H54 (cell line): ENCODE measurements around the gene OR6X1.

Experiments used
- DNase-seq: peaks from one replicate; pipeline ENCODE4 v3.0.0; 2011; ENCODE audit warnings: low spot score, mixed read lengths; ENCODE audit not compliant: insufficient read length
- FAIRE-seq: peaks from 3 replicates; lab custom pipeline; 2011; peaks lifted over from hg19 to GRCh38; lab: Jason Lieb, UNC
- POLR2A ChIP-seq: IDR thresholded peaks from 2 replicates; pipeline ENCODE4 v1.6.1; 2011; ENCODE audit warnings: low read depth, mild to moderate bottlenecking, low read length

OR6X1 gene, protein sequence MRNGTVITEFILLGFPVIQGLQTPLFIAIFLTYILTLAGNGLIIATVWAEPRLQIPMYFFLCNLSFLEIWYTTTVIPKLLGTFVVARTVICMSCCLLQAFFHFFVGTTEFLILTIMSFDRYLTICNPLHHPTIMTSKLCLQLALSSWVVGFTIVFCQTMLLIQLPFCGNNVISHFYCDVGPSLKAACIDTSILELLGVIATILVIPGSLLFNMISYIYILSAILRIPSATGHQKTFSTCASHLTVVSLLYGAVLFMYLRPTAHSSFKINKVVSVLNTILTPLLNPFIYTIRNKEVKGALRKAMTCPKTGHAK

DNA sequence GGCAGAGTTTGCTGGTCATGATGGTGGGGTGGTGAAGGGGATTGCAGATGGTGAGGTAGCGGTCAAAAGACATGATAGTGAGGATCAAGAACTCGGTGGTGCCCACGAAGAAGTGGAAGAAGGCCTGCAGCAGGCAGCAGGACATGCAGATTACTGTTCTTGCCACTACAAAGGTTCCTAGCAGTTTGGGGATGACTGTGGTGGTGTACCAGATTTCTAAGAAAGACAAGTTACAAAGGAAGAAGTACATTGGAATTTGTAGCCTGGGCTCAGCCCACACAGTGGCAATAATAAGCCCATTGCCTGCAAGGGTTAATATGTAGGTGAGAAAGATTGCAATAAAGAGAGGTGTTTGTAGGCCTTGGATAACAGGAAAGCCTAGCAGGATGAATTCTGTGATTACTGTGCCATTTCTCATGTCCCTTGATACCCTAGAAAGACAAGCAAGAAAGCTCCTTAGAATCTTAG, at the start of gene OR6X1:
Gene OR6X1 (minus strand): TSS at position 418 of the 468 bp plus-strand sequence. CDS start 0 bp downstream, at position 418.
- FAIRE-seq, result no peak
- TF ChIP-seq POLR2A, result no peak
- no peak for DNase-seq

DNA sequence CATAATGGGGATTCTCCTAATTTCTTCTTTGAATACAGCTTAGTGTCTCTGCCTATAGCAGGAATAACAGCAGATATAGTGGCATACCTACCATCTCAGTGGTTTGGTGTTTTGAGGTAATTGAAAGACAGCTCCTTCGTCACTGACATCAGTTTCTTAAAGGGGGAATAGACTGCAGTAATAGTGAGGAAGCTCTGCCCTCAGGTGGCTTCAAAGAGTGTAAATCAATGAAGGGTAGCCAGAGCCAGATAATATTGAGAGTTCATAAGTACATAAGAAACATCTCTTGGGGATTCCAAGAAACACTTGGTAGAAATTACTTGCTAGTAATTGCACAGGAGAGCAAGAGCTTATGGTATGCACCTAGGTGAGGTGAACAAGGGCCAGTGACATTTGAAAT, 47.4 kb upstream of the OR6X1 start:
- no peak for DNase-seq
- no peak for TF ChIP-seq POLR2A
- FAIRE-seq, result no peak

- FAIRE-seq, result no peak
- no peak for DNase-seq
- TF ChIP-seq POLR2A, result no peak
These were observed 45.7 kb upstream of the OR6X1 start for GRCh38 chr11:123800036-123800435.

GRCh38 chr11:123799438-123799837, 45.1 kb upstream of the OR6X1 start:
- FAIRE-seq (no peak), DNase-seq (no peak)
- no peak for TF ChIP-seq POLR2A

DNA sequence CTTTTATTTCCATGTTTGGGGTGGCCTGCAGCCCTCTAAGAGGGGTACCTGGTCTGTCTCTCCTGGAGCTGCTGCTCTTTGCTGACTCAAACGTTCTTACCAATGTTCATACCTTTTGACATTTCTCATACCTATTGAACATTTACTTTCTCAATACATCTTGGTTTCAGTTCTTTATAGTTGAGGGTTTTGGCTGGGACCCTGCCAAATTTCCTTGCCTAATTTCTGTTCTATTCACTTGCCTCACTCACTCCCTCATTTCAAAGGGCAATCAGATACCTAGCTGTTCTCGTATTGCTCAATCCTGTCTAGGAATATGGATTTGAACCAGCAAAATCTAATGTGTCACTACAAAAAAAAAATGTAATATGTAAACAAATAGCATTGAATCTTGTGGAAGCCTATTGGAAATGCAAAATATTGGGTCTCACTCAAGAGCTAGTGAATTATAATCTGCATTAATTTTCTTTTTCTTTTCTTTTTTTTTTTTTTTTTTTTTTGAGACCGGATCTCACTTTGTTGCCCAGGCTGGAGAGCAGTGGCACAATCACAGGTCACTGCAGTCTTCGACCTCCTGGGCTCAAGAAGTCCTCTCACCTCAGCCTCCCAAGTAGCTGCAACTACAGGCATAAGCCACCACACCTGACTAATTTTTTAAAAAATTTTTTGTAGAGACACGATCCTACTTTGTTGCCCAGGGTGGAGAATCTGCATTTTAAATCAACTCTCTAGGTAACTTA, 44.4 kb upstream of the OR6X1 start:
- no peak for TF ChIP-seq POLR2A
- FAIRE-seq (no peak), DNase-seq (no peak)

DNA sequence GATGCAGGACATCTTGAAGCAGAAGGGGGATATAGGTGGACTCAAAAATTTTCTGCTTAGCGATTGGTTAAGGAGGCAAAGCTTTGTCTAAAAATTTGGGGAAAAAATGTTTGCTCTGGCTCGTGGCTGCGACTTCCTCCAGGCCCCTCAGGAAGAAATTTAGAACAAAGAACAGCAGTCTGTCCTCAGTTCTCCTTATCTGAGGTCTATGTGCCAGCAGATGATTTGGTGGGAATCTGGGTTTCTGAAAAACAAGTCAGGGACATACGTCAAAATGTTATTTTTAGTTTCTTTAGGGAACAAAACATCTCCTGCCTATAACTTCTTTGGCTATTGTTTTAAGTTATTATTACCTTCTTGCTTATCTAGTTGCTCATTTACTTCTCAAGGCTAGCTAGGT, 43.8 kb upstream of the OR6X1 start:
- no peak for FAIRE-seq
- no peak for TF ChIP-seq POLR2A
- DNase-seq, result no peak

- FAIRE-seq (no peak), DNase-seq (no peak)
- TF ChIP-seq POLR2A, result no peak
These were observed 43.2 kb upstream of the OR6X1 start for GRCh38 chr11:123797541-123797940.

DNA sequence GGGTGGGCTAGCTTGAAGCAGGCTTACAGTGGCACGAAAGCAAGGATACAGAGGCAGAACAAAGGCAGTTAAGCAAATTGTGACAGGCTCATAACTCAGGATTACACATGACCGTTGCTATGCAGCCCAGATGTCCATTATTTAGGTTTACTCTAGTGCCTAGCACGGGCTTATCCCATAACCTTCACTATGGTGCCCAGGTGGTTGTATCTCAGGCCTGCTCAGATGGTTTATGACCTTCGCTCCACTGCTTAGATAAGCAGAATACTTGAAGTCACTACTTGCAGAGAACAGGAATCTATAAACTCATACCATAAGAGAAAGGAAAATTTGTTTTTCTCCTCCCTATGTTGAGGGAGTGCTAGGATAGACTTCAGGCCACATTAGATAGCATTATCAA, 42.8 kb upstream of the OR6X1 start:
- FAIRE-seq (no peak), DNase-seq (no peak)
- TF ChIP-seq POLR2A, result no peak

GRCh38 chr11:123796226-123796625, 41.9 kb upstream of the OR6X1 start:
- no peak for FAIRE-seq

DNA sequence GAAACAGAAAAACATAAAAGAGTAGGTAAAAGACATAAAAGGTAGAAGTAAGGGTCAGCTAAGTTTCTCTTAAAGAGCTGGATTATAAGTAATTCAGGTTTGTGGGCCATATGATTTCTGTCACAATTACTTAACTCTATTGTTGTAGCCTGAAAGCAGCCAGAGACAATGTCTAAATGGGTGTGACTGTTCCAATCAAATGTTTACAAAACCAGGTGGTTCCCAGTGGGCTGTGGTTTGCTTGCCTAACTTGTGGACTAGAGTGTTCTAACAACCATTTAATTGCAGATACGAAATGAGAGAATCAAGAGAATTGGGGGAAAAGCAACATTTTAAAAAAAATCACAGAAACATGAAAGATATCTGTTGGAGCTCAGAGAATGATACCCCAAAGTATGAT, 29.2 kb upstream of the OR6X1 start:
- FAIRE-seq (no peak), DNase-seq (no peak)
- no peak for TF ChIP-seq POLR2A

More at GRCh38 chr11:123796226-123796625, 41.9 kb upstream of the OR6X1 start:
- TF ChIP-seq POLR2A, result no peak
- DNase-seq, result no peak

- FAIRE-seq (no peak), DNase-seq (no peak)
- TF ChIP-seq POLR2A, result no peak
These were observed 24.2 kb upstream of the OR6X1 start for GRCh38 chr11:123778511-123778910.

DNA sequence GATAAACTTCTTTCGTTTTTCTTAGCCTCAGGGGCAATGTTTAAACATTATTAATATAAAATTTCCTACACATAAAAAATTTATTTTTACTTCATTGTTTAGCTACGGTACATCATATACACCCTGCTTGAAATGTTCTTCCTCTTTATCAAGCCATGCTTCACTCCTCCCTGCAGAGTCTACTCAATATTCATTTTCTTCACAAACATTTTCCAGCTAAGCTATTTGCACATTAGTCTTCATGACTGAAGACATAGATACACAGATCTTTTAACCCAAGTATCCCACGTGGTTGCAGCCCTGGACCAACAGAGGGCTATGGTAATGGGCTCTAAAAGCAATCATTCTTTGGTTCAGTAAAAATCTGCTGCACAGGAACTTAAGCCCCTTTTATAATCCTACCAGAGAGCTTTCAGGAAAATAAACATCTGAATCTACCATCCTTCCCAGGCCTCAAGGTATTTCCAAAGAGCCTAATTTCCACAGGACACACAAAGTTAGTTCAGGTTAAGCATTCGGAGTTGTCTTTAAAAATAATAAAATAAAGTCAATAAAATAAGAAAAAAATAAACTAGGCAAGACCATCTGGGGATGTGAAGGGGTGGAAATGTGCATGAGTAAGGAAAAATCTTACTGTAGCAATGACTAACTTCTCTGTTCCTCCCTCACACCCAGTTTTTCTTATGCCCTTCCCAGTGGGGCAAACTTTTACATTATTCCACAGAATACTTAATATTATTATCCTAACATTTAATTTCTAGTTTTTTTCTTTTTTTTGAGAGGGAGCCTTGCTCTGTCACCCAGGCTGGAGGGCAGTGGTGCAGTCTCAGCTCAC, 21.6 kb upstream of the OR6X1 start:
- FAIRE-seq, result no peak
- TF ChIP-seq POLR2A, result no peak
- DNase-seq, result no peak

DNA sequence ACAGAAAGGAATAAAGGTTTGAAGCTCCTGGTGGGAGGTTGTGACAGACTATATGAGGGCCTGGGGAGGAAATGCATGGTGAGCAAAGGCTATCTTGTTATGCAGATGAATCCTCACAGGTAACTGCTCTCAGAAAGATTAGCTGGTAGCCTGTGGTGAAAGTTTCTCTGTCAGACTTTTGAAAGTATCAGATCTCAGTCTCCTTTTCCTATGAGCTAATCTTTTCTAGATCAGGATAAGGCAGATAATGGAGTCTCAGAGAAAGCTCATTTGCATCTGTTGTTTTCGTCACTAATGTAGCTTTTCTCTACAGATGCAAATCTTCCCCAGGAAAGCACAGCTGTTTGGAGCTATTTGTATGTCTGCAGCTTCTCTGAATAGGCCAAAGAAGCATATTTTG, 21.0 kb upstream of the OR6X1 start:
- no peak for TF ChIP-seq POLR2A
- no peak for FAIRE-seq
- DNase-seq, result no peak

GRCh38 chr11:123773959-123774358, 19.6 kb upstream of the OR6X1 start:
- TF ChIP-seq POLR2A, result no peak
- FAIRE-seq (no peak), DNase-seq (no peak)
